Kidney (tissue), 14 donors: ENCODE results near the gene UBE4B. TPM values are rescaled to one million over a fixed set of nuclear protein-coding genes. Genes with fewer than 3 reads are reported as not detected.

Experiments used
- DNase-seq, 5 donors: peaks; one replicate each; pipeline ENCODE4 v3.0.0-alpha.2; 2013 to 2020
- FAIRE-seq: peaks from 2 replicates; lab custom pipeline; 2012; peaks lifted over from hg19 to GRCh38; lab: Jason Lieb, UNC
- H3K27ac ChIP-seq, 2 donors: one replicate each; pipeline ENCODE4 v1.7.0; 2013; ENCODE audit warnings: low read depth in 2 of 2, low read length in 2 of 2, inconsistent platforms in 1 of 2
- H3K27me3 ChIP-seq: one replicate; pipeline ENCODE4 v1.7.1; 2013; ENCODE audit warnings: low read length, inconsistent platforms; ENCODE audit not compliant: control insufficient read depth, insufficient read depth
- H3K36me3 ChIP-seq, 3 donors: one replicate each; pipeline versions ENCODE4 v1.7.0 to v1.7.1; 2013; ENCODE audit warnings: low read length in 3 of 3, control low read depth in 1 of 3, inconsistent platforms in 1 of 3; ENCODE audit not compliant: insufficient read depth in 3 of 3, control insufficient read depth in 2 of 3
- H3K4me1 ChIP-seq, 3 donors: one replicate each; pipeline versions ENCODE4 v1.7.0 to v1.7.1; 2013; ENCODE audit warnings: low read length in 3 of 3, inconsistent platforms in 1 of 3, low read depth in 1 of 3; ENCODE audit not compliant: control insufficient read depth in 2 of 3, insufficient read depth in 2 of 3
- H3K4me3 ChIP-seq, 3 donors: one replicate each; pipeline versions ENCODE4 v1.7.0 to v1.8.1; 2013; ENCODE audit warnings: low read length in 3 of 3, control low read depth in 1 of 3, inconsistent platforms in 1 of 3
- H3K9ac ChIP-seq, 3 donors: one replicate each; pipeline versions ENCODE4 v1.7.0 to v1.7.1; 2013; ENCODE audit warnings: low read length in 3 of 3, control low read depth in 1 of 3, inconsistent platforms in 1 of 3
- H3K9me3 ChIP-seq, 3 donors: one replicate each; pipeline versions ENCODE4 v1.7.0 to v1.7.1; 2013; ENCODE audit warnings: low read length in 3 of 3, control low read depth in 1 of 3, inconsistent platforms in 1 of 3; ENCODE audit not compliant: control insufficient read depth in 2 of 3, insufficient read depth in 1 of 3
- intact Hi-C: fragments of 100-400 bp; cut with DNase I; formaldehyde crosslinking; loops from one replicate; pipeline ENCODE4 v1.11.1; 2022
- polyA plus RNA-seq: library from polyadenylated mRNA; stranded (reverse); fragments of 350-450 nt; fragmentation: Illumina TruSeq; extraction: RNeasy Lipid Tissue Mini Kit (QIAGEN cat#74804); gene quantifications from one replicate; pipeline ENCODE4 v1.2.3, GENCODE V29; 2014; ENCODE audit warnings: low read depth, low replicate concordance; ENCODE audit not compliant: insufficient read depth
- total RNA-seq: library from RNA; stranded (reverse); fragmentation: NEBNext Ultra II Directional; extraction: Animal tissue kit (Norgen Biotek cat#: 25700); gene quantifications from one replicate; pipeline ENCODE4 v1.2.1, GENCODE V29; 2021
- TF ChIP-seq, protein P1 (sequence below): IDR thresholded peaks from 3 replicates; pipeline ENCODE4 v1.5.1; 2012; ENCODE audit warnings: mild to moderate bottlenecking, moderate library complexity, borderline replicate concordance; ENCODE audit not compliant: insufficient read depth; ENCODE audit errors: extremely low read depth
- donor health status: control.
- donor health status: control.
- donor health status: control.
- donor health status: control.
- donor health status: control.
- donor health status: DM: yes; HTN: yes; CAD: no.
- donor health status: Normal renal cell carcinoma (clear cell type).

UBE4B gene
- total and polyA plus RNA-seq, 2 donors from 2014 or later: 13.3 to 33.5 TPM

DNA sequence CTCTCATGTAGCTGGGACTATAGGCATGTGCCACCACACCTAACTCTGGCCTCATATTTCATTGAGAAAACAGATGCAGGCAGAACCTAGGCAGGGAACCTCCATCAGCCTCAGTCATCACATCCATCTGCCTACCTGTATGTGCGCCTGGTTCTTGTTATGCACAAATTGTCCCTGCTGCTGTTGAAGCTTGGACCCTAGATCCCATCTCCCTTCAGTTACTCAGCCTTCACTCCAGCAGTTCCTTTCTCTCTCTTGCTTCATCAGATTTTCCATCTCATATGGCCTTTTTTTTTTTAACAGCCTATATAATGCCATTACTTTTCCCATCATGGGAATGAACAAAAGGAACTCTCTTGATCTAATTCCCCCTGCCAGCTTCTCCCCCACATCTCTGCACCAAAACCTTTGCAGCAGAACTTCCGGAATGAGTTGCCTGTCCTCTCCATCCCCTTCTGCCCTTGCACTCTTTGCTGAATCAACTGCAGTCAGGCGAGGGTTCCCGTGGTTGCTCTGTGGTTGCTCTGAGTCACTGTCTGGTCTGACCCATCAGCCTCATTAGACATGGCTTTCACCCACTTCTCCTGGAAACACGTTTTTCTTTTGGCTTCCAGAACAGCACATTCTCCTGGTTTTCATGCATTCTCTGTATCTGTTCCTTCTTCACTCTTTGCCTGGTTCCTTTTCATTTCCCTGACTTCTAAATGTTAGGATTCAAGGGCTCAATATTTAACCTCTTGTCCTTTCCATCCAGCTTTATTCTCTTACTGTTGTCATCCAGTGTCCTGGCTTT, 41.5 kb downstream of the UBE4B start:
- intact Hi-C loops: no loop called here
- H3K9ac ChIP-seq: no peak overlapping the region
- FAIRE-seq: no peak

DNA sequence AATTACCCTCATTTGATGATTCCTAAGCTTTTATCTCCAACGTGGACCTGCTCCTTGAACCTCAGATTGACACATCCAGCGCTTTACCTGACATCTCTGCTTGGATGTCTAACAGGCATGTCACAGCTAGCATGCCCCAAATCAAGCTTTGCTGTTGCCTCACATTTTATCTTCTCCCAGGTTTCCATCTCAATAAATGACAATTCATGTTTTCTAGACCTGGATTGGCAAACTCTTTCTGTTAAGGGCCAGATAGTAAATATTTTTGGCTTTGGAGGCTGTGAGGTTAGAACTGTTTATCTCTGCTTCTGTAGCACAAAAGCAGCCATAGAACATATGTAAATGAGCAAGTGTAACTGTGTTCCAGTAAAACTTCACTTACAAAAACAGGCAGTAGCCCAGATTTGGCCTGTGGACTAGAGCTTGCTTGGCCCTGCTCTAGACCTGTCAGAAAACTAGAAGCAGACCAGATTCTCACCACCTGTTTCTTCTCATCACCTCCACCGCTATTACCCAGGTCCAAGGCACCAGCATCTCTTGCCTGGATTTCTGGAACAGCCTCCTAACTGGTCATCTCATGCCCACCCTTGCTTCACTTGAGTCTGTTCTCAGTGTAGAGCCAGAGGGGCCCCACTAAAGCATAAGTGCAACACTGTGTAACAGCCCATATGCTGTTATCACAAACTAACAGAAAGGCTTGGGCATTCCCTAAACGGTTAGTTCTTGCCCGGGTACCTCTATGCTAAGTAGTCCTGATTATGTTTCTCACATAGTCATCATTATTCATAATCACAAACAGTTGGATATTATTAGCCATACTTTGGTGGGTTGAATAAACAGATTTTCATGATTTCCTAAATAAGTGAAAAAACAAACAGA, 42.3 kb downstream of the UBE4B start:
- FAIRE-seq (no peak), DNase-seq (no peak)
- Histone ChIP-seq H3K27ac (no peak overlapping the region), H3K36me3 (peaks cover 0 to 5% (median 0%) of the 10 kb centered on the region in 3 donors), H3K27me3 (no peaks in the 10 kb centered on the region), H3K9me3 (no peaks in the 10 kb centered on the region), H3K9ac (no peak overlapping the region), H3K4me1 (no peaks in the 10 kb centered on the region), H3K4me3 (no peak overlapping the region)
- intact Hi-C loops: no loop called here
- TF ChIP-seq, protein P1, sequence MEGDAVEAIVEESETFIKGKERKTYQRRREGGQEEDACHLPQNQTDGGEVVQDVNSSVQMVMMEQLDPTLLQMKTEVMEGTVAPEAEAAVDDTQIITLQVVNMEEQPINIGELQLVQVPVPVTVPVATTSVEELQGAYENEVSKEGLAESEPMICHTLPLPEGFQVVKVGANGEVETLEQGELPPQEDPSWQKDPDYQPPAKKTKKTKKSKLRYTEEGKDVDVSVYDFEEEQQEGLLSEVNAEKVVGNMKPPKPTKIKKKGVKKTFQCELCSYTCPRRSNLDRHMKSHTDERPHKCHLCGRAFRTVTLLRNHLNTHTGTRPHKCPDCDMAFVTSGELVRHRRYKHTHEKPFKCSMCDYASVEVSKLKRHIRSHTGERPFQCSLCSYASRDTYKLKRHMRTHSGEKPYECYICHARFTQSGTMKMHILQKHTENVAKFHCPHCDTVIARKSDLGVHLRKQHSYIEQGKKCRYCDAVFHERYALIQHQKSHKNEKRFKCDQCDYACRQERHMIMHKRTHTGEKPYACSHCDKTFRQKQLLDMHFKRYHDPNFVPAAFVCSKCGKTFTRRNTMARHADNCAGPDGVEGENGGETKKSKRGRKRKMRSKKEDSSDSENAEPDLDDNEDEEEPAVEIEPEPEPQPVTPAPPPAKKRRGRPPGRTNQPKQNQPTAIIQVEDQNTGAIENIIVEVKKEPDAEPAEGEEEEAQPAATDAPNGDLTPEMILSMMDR: no peak

More for the DNA sequence above, 41.5 kb downstream of the UBE4B start:
- TF ChIP-seq, protein P1: no peak
- Histone ChIP-seq H3K36me3 (peaks cover 0 to 5% (median 0%) of the 10 kb centered on the region in 3 donors), H3K27ac (no peak overlapping the region), H3K4me3 (no peak overlapping the region), H3K4me1 (no peaks in the 10 kb centered on the region), H3K9me3 (no peaks in the 10 kb centered on the region), H3K27me3 (no peaks in the 10 kb centered on the region)
- no peak for DNase-seq

DNA sequence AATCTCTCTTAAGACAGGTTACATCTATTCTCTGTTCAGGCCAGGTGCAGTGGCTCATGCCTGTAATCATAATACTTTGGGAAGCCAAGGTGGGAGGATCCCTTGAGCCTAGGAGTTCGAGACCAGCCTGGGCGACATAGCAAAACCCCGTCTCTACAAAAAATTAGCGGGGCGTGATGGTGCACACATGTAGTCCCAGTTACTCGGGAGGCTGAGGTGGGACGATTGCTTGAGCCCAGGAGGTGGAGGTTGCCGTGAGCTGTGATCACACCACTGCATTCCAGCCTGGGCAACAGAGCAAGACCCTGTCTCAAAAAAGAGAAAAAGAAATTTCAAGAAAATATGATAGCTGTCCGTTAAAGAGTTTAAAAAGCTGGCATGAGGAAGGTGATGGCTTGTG, 43.0 kb downstream of the UBE4B start:
- intact Hi-C loops: no loop called here
- Histone ChIP-seq H3K27me3 (no peaks in the 10 kb centered on the region), H3K9ac (no peak overlapping the region), H3K4me1 (no peaks in the 10 kb centered on the region), H3K36me3 (peaks cover 0 to 5% (median 0%) of the 10 kb centered on the region in 3 donors), H3K27ac (no peak overlapping the region), H3K4me3 (no peak overlapping the region), H3K9me3 (no peaks in the 10 kb centered on the region)
- DNase-seq (no peak), FAIRE-seq (no peak)
- TF ChIP-seq, protein P1: no peak
